Testis (tissue), 2 donors: Measurements from ENCODE around the gene CRYL1.

Experiments
- POLR2A ChIP-seq: fragments of 450-650 bp; IDR thresholded peaks from one replicate; pipeline ENCODE4 v1.6.1; 2017; ENCODE audit warnings: antibody characterized with exemption, mild to moderate bottlenecking, moderate library complexity
- TF ChIP-seq, protein P1 (sequence below), 3 experiments: fragments of 450-650 bp in 2 of 3; fragments of 200-600 bp in 1 of 3; sonication (generic) in 1 of 3; IDR thresholded peaks; one replicate each; pipeline ENCODE4 v1.5.1; 2016 to 2019; ENCODE audit warnings: antibody characterized with exemption in 3 of 3, mild to moderate bottlenecking in 2 of 3, moderate library complexity in 1 of 3

DNA sequence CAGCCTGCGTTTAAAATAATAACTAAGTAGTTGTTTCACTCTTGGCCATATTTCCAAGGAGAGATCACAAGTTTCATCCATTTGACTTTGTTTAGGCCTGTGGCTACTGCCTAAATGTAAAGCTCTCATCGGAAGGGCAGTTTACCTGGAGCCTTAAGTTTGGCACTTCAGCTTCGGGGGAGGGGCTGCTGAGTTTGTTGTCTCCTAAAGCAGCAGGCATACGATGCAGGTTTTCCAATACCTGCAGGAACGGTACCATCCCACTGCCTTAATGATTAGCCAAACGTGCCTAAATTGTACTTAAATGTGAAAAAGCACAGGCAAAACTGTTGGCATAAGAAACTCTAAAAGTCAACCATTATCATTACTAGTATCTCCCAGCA, 63.1 kb downstream of the CRYL1 start:
- TF ChIP-seq, protein P1, sequence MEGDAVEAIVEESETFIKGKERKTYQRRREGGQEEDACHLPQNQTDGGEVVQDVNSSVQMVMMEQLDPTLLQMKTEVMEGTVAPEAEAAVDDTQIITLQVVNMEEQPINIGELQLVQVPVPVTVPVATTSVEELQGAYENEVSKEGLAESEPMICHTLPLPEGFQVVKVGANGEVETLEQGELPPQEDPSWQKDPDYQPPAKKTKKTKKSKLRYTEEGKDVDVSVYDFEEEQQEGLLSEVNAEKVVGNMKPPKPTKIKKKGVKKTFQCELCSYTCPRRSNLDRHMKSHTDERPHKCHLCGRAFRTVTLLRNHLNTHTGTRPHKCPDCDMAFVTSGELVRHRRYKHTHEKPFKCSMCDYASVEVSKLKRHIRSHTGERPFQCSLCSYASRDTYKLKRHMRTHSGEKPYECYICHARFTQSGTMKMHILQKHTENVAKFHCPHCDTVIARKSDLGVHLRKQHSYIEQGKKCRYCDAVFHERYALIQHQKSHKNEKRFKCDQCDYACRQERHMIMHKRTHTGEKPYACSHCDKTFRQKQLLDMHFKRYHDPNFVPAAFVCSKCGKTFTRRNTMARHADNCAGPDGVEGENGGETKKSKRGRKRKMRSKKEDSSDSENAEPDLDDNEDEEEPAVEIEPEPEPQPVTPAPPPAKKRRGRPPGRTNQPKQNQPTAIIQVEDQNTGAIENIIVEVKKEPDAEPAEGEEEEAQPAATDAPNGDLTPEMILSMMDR (IDR thresholded peaks at IDR 0.05), result no peak
- TF ChIP-seq POLR2A, result no peak
